SJCRH30 (cell line): ENCODE results near the gene KCNC2. TPM values are rescaled to one million over a fixed set of nuclear protein-coding genes. Genes with fewer than 3 reads are reported as not detected.
A peak's percentile ranks its signal among the peaks of the same experiment; 100 is the strongest.
"Not testable (repeated sequence)": the region's sequence is repeated elsewhere in the genome, so short reads cannot be mapped to it uniquely, and the experiment has no call there.

ENCODE experiments used
- DNase-seq, 2 experiments: peaks; one replicate each; pipeline ENCODE4 v3.0.0-alpha.2; 2015 to 2020
- H3K27ac ChIP-seq: fragments of 250-450 bp; sonication (Bioruptor Pico); 2 replicates; pipeline ENCODE4 v1.5.1; 2020; ENCODE audit warnings: mild to moderate bottlenecking, moderate library complexity
- H3K27me3 ChIP-seq: fragments of 250-450 bp; sonication (Bioruptor Pico); 2 replicates; pipeline ENCODE4 v1.5.1; 2020; ENCODE audit warnings: mild to moderate bottlenecking, moderate library complexity
- H3K36me3 ChIP-seq: fragments of 250-450 bp; sonication (Bioruptor Pico); 2 replicates; pipeline ENCODE4 v1.5.1; 2020; ENCODE audit warnings: mild to moderate bottlenecking, moderate library complexity
- H3K4me1 ChIP-seq: fragments of 250-450 bp; sonication (Bioruptor Pico); 2 replicates; pipeline ENCODE4 v1.5.1; 2020; ENCODE audit warnings: mild to moderate bottlenecking, moderate library complexity
- H3K4me3 ChIP-seq: fragments of 250-450 bp; sonication (Bioruptor Pico); 2 replicates; pipeline ENCODE4 v1.5.1; 2020; ENCODE audit warnings: mild to moderate bottlenecking, moderate library complexity
- H3K9me3 ChIP-seq: fragments of 250-450 bp; sonication (Bioruptor Pico); replicated peaks from 2 replicates; pipeline ENCODE4 v1.5.1; 2020; ENCODE audit warnings: mild to moderate bottlenecking, moderate library complexity
- total RNA-seq: library from RNA; depleted of rRNA; stranded (reverse); fragments of >200 nt; shearing (Covaris generic); gene quantifications from 2 replicates; pipeline ENCODE4 v1.2.3, GENCODE V29; 2014

The KCNC2 gene
- total RNA-seq, 1 experiment from 2014 or later = not detected

DNA sequence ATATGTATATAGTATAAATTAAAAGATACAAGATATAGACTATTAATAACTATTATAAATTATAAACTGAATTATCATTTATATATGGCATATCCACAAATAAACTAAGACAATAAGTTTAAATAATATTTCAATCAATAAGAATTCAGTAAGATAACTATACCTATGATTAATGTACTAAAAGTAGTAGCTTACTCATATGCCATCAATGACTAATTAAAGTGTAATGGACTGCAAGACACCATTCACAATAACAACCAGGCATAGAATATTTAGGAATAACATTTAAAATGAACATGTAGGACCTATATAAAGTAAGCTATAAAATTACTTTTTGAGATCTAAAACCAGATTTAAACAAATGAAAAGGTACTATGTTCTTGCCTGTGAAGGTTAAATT lies 18.8 kb downstream of the KCNC2 start:
- Histone ChIP-seq H3K36me3 (no peaks in the 10 kb centered on the region), H3K4me3 (no peak overlapping the region), H3K9me3 (no peaks in the 10 kb centered on the region; the same call in 1 of the 2 replicates), H3K27me3 (no peaks in the 10 kb centered on the region), H3K27ac (no peak overlapping the region), H3K4me1 (no peaks in the 10 kb centered on the region)
- DNase-seq = no peak

- DNase-seq, H3K4me1 ChIP-seq, H3K27ac ChIP-seq, H3K4me3 ChIP-seq, H3K27me3 ChIP-seq, H3K36me3 ChIP-seq, H3K9me3 ChIP-seq: not testable (repeated sequence)
These were observed 23.8 kb downstream of the KCNC2 start for GRCh38 chr12:75185881-75186280.

GRCh38 chr12:75184516-75184915 lies 25.1 kb downstream of the KCNC2 start:
- H3K4me1 ChIP-seq = no peaks in the 10 kb centered on the region
- no peaks in the 10 kb centered on the region for H3K27me3 ChIP-seq
- H3K4me3 ChIP-seq = no peak overlapping the region
- no peak overlapping the region for H3K27ac ChIP-seq
- H3K36me3 ChIP-seq = no peaks in the 10 kb centered on the region
- no peaks in the 10 kb centered on the region for H3K9me3 ChIP-seq
- DNase-seq = no peak

- H3K4me3 ChIP-seq = no peak overlapping the region
- DNase-seq = no peak
- H3K27me3 ChIP-seq = no peaks in the 10 kb centered on the region
- no peaks in the 10 kb centered on the region for H3K9me3 ChIP-seq
- no peaks in the 10 kb centered on the region for H3K4me1 ChIP-seq
- H3K36me3 ChIP-seq = no peaks in the 10 kb centered on the region
- no peak overlapping the region for H3K27ac ChIP-seq
These were observed 25.7 kb downstream of the KCNC2 start for GRCh38 chr12:75183967-75184366.

- peak in 1 of 2 experiments; percentile 45 for DNase-seq
These were observed 31.6 kb downstream of the KCNC2 start for GRCh38 chr12:75177997-75178396.

GRCh38 chr12:75172611-75173010 lies 37.0 kb downstream of the KCNC2 start:
- Histone ChIP-seq H3K27ac (no peak overlapping the region), H3K36me3 (no peaks in the 10 kb centered on the region), H3K27me3 (no peaks in the 10 kb centered on the region), H3K9me3 (no peaks in the 10 kb centered on the region), H3K4me3 (no peak overlapping the region), H3K4me1 (peaks cover 1% of the 10 kb centered on the region)
- peak; percentile 9 to 38 for DNase-seq

More at GRCh38 chr12:75177997-75178396, 31.6 kb downstream of the KCNC2 start:
- H3K27me3 ChIP-seq = no peaks in the 10 kb centered on the region
- H3K27ac ChIP-seq = no peak overlapping the region
- no peaks in the 10 kb centered on the region for H3K9me3 ChIP-seq
- H3K4me3 ChIP-seq = no peak overlapping the region
- H3K4me1 ChIP-seq = peaks cover 4% of the 10 kb centered on the region
- no peaks in the 10 kb centered on the region for H3K36me3 ChIP-seq

GRCh38 chr12:75170640-75171185 lies 38.9 kb downstream of the KCNC2 start:
- Histone ChIP-seq H3K4me3 (no peak overlapping the region), H3K27me3 (no peaks in the 10 kb centered on the region), H3K9me3 (no peaks in the 10 kb centered on the region), H3K27ac (no peak overlapping the region), H3K36me3 (no peaks in the 10 kb centered on the region), H3K4me1 (no peaks in the 10 kb centered on the region)
- DNase-seq = no peak

GRCh38 chr12:75162845-75163244 lies 46.8 kb downstream of the KCNC2 start:
- no peaks in the 10 kb centered on the region for H3K9me3 ChIP-seq
- H3K27me3 ChIP-seq = no peaks in the 10 kb centered on the region
- no peak overlapping the region for H3K4me3 ChIP-seq
- DNase-seq = no peak
- no peaks in the 10 kb centered on the region for H3K36me3 ChIP-seq
- H3K4me1 ChIP-seq = no peaks in the 10 kb centered on the region
- H3K27ac ChIP-seq = no peak overlapping the region

GRCh38 chr12:75161488-75161887 lies 48.2 kb downstream of the KCNC2 start:
- Histone ChIP-seq H3K27ac (no peak overlapping the region), H3K4me3 (no peak overlapping the region), H3K9me3 (no peaks in the 10 kb centered on the region), H3K4me1 (no peaks in the 10 kb centered on the region), H3K27me3 (no peaks in the 10 kb centered on the region), H3K36me3 (no peaks in the 10 kb centered on the region)
- DNase-seq = no peak

GRCh38 chr12:75157385-75157784 lies 52.3 kb downstream of the KCNC2 start:
- DNase-seq = no peak
- H3K27me3 ChIP-seq = no peaks in the 10 kb centered on the region
- no peak overlapping the region for H3K27ac ChIP-seq
- H3K9me3 ChIP-seq = no peaks in the 10 kb centered on the region
- no peak overlapping the region for H3K4me3 ChIP-seq
- H3K36me3 ChIP-seq = no peaks in the 10 kb centered on the region
- no peaks in the 10 kb centered on the region for H3K4me1 ChIP-seq

GRCh38 chr12:75155962-75156361 lies 53.7 kb downstream of the KCNC2 start:
- no peaks in the 10 kb centered on the region for H3K27me3 ChIP-seq
- H3K36me3 ChIP-seq = no peaks in the 10 kb centered on the region
- no peak overlapping the region for H3K27ac ChIP-seq
- no peaks in the 10 kb centered on the region for H3K9me3 ChIP-seq
- DNase-seq = no peak
- no peak overlapping the region for H3K4me3 ChIP-seq
- no peaks in the 10 kb centered on the region for H3K4me1 ChIP-seq

DNA sequence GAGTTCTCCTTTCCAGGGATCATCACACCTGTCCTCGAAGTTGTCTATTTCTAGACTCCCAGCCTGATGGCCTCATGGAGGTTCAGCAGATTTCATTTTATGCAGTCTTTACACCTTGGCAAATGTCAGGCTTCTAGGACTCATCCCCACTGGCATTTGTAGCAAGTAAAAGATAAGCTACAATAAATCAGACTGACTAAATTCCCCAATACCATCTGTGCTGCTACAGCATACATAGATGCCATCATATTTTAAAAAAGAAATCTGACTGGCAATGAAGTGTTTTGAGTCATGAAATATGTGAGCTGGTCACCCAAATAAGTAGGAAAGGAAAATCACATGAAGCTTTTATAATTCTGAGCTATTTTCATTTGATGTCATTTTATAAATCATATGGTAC lies 55.3 kb downstream of the KCNC2 start:
- H3K36me3 ChIP-seq = no peaks in the 10 kb centered on the region
- H3K4me3 ChIP-seq = no peak overlapping the region
- no peak for DNase-seq
- H3K27ac ChIP-seq = no peak overlapping the region
- no peaks in the 10 kb centered on the region for H3K4me1 ChIP-seq
- no peaks in the 10 kb centered on the region for H3K9me3 ChIP-seq
- H3K27me3 ChIP-seq = no peaks in the 10 kb centered on the region

GRCh38 chr12:75139196-75139595 lies 70.4 kb downstream of the KCNC2 start:
- Histone ChIP-seq H3K4me1 (peaks cover 22% of the 10 kb centered on the region), H3K36me3 (no peaks in the 10 kb centered on the region), H3K27ac (no peak overlapping the region), H3K27me3 (no peaks in the 10 kb centered on the region), H3K9me3 (no peaks in the 10 kb centered on the region), H3K4me3 (no peak overlapping the region)
- no peak for DNase-seq

GRCh38 chr12:75137896-75138295 lies 71.7 kb downstream of the KCNC2 start:
- Histone ChIP-seq H3K4me3 (no peak overlapping the region), H3K27ac (peak overlapping the region; percentile 33; the same call in 1 of the 2 replicates), H3K9me3 (no peaks in the 10 kb centered on the region), H3K36me3 (no peaks in the 10 kb centered on the region), H3K27me3 (no peaks in the 10 kb centered on the region), H3K4me1 (peaks cover 22% of the 10 kb centered on the region)
- no peak for DNase-seq

DNA sequence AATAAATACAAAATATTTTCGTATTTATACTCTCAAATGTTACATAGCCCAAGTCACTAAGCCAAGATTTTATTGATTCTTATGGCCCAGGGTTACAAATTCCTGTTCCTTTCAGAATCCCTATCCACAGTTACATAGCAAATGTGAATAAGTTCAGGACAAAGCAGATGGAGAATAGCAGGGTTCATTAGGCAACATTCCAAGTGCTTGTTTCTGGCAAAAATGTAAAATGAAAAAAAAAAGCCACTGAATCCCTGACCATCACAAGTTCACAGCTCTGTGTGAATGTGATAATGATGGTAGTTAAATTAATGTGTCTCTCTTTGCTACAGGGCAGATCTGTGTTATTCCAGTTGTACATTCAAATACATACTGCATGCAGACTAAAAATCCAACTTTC lies 74.6 kb downstream of the KCNC2 start:
- H3K9me3 ChIP-seq = no peaks in the 10 kb centered on the region
- H3K4me3 ChIP-seq = no peak overlapping the region
- no peaks in the 10 kb centered on the region for H3K36me3 ChIP-seq
- no peaks in the 10 kb centered on the region for H3K27me3 ChIP-seq
- no peak for DNase-seq
- H3K27ac ChIP-seq = no peak overlapping the region
- H3K4me1 ChIP-seq = peaks cover 38% of the 10 kb centered on the region

- peak overlapping the region; percentile 87 for H3K27ac ChIP-seq
- DNase-seq = peak; percentile 64 to 86
- no peaks in the 10 kb centered on the region for H3K27me3 ChIP-seq
- no peaks in the 10 kb centered on the region; the same call in 1 of the 2 replicates for H3K9me3 ChIP-seq
- no peak overlapping the region for H3K4me3 ChIP-seq
- H3K36me3 ChIP-seq = no peaks in the 10 kb centered on the region
- H3K4me1 ChIP-seq = peaks cover 17% of the 10 kb centered on the region
These were observed 78.8 kb downstream of the KCNC2 start for GRCh38 chr12:75130811-75131210.
